GM19025 (cell line): ENCODE measurements around the gene PTPRD.
"Not testable (repeated sequence)": the region's sequence is repeated elsewhere in the genome, so short reads cannot be mapped to it uniquely, and the experiment has no call there.

Source experiments
- ATAC-seq: cut with Tn5 transposase; IDR thresholded peaks from one replicate; pipeline ENCODE4 v1.9.1; 2021; ENCODE audit warnings: mild to moderate bottlenecking, low read depth, moderate library complexity; ENCODE audit not compliant: unreplicated experiment

The PTPRD gene

DNA sequence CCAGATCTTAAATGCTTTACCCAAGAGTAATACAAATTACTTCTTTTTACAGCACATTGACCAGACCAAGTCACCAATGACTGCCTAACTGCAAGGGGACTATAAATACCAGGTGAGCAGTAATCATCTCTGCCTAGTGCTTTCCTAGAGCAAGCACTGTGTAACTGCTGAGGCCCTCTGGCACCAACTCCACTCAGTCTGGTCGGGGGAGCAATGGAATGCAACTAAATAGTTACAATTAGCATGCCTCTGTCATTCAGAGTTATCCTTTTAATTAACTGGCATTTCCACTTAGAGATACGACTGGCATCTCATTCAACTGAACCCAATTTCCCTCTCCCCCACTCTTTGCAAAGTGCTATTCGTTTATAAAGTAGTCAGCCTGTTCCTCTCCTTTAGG, 1504.2 kb downstream of the PTPRD start:
- no peak for ATAC-seq

DNA sequence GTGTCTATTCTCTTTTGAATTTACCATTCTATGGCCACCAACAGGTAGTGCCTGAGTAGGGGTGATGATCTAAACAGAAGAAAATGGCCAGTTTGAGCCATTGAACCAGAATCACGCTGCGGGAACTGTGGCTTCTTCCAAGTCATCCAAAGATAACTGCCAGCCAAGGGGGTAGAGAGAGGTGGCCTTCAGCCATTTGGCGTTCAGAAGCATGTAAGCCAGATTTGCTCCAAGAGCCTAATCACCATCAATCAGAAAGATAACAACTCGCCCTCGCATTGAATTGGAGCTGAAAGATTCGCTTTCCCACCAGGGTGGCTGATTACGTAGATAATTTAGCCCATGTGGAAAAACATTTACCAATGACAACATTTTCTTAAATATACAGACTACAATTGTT, 1510.5 kb downstream of the PTPRD start:
- ATAC-seq = no peak

DNA sequence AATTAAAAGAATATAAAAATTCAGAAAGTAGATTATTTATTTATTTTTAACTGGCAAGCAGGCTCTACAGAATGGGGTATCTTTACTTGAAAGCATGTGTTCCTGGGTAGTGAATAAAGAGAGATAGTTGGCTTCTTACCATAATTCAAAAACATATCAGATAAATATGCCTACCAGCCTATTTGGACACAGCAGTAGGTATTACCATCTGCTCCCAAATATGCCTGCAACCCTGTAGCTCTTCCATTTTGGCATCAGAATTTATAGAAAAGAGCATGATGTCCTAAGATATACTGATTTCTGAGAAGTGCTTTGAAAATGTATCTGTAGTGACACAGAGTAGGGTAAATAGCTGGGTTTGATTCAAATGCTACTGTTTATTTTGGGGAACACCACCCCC, 1512.7 kb downstream of the PTPRD start:
- no peak for ATAC-seq

DNA sequence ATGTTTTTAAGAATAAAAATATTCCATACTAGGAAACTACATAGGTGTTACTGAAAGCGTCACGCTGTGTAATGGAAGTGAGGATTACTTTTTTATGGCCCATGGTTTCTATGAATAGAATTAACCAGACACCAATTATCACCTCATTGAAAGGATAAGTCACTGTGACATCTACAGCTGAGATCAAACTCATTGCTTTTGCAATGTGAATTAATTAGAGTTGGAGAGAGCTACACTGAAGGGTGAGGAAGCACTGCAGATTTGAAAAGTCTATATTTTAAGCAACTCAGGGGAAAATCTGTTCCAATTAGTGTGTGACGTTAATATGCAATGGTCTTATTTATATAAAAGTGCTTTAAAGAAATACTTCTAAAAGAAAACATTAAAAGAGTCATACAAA, 1513.2 kb downstream of the PTPRD start:
- ATAC-seq = no peak

DNA sequence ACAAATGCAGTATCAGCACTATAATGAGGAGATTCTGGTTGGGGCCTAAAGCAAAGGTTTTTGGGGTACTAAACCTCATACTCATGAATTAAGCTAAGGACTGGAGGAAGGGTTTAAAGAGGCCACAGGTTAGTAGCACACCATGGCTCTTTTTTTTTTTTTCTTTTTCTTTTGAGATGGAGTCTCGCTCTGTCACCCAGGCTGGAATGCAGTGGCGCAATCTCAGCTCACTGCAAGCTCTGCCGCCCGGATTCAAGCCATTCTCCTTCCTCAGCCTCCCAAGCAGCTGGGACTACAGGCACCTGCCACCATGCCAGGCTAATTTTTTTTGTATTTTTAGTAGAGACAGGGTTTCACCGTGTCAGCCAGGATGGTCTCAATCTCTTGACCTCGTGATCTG, 1515.5 kb downstream of the PTPRD start:
- not testable (repeated sequence) for ATAC-seq

DNA sequence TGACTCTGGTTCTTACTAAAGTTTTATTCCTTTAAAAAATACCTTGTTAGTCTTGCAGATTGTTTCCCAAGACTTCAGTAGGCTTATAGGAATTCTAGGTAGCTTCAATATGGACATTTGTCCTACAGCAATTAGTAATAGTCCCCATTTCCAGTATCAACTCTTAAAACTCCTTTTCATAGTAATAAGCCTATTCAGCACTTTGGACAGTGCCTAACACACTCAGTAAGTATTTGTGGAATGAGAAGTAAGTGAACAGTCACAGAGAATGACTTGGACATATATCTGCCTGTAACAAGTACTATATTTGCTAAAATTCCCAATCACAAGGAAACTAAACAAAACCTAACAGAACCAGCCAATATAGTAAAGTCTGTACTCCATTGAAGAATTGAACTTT, 1521.4 kb downstream of the PTPRD start:
- ATAC-seq = no peak

DNA sequence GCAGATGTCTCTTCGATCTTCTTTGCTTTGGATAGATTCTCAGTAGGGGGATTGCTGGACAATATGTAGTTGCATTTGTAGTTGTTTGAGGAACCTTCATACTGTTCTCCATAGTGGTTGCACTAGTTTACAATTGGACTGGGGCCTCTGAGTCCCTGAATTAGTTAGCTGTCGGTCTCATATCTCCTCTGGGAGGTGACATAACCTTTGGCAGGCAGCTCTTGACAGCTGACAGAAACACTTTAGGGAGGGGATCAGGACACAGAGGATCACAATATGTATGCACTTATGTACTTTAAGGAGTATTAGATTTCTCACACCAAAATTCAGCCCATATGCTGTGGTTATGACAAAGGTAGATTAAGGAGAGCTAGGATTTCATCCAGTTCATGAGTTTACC, 1533.3 kb downstream of the PTPRD start:
- ATAC-seq = no peak

DNA sequence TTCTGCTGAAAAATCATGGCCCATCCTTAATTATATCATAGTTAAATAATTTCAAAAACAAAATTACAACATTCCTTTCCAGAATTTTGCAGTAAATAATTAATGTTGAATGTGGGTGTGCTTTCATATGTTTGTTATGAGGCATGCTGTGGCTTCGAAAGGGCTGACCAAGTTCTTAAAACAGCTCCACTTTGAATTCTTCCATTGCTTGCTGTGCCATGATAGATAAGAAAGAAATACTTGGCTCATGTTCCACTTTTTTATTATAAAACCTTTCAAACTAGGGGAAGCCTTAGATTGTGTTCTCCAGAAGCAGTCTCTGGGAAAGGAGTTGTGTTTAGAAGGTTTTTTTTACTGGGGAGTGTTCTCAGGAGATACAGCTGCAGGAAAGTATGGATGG, 1534.5 kb downstream of the PTPRD start:
- no peak for ATAC-seq

DNA sequence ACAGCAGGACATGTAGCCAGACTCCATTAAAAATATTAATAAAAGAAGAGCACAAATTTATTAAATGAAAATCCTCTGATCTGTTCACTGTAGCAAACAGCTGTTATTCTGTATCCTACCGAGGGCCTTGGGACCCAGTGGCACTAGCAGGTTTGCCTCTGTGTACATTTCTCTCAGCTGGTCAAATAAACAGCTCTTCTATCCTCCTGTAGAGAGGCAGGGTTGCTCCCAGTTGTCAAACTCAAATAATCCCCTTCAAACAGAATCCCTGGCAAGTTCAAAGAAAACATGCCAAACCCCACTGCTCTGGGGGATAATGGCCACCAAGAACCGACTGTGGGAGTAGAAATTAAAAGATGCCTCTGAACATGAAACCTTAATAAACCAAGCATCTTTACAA, 1551.2 kb downstream of the PTPRD start:
- ATAC-seq = no peak

DNA sequence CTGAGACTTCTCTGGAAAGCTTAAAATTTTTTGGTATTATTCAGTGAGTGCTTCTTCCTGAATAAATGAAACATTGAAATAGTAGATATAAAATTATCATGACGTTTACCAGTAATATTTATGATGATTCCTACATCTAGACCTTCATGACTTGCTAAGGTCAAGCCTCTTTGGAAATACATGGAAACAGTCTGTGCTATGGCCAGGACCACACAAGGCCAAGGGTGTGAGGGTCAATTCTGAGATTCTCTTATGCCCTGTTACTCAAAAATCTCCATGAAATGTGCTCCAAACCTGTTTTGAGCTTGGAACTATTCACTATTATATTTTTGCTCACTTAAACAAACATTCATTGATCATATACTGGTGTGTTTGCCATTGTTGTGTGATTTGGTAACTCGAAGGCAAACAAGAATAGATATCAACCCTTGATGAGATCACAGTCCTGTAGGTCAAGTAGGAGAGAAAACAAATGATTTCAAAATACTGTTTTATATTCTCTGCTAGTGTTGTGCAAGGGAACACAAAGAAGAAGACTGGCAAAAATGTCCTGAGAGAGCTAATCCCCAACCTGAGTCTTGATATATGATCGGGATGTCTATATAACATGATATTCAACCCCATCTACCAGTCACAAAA, 1558.3 kb downstream of the PTPRD start:
- no peak for ATAC-seq

DNA sequence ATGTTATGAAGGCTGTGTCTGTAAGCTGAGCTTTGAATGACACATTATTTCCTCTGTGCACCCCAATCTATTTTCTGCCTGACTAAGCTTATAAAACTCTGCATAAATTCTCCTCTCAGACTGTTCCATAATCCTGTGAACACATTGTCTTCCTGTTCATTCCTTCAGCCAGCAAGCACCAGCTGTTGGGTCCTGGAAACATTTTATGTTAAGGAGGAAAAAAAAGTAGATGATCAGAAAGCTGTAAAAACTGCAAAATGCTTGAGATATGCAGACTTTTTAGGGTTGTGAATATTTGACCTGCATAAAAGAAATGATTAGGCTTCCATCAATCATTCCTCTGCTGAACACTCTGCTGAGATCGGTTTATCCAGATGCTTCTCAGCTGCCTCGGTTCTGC, 1567.2 kb downstream of the PTPRD start:
- no peak for ATAC-seq

DNA sequence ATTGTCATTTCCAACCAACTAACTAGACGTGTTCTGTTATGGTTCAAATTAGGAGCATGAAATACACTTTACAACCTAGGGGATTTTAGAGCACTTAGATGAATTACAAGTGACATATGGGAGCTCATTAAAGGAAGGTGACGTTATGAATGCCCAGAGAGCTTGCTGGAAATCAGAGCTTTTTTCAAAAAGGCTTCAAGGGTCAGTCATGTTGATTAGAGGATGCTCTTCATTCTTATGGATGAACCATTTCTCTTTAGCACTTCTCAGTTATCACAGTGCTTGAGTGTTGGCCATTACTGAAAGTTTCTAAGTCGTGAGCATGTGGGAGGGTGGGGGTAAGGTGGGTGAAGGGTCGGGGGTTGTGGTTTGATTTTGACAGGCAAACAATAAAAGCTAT, 1567.7 kb downstream of the PTPRD start:
- ATAC-seq = no peak

DNA sequence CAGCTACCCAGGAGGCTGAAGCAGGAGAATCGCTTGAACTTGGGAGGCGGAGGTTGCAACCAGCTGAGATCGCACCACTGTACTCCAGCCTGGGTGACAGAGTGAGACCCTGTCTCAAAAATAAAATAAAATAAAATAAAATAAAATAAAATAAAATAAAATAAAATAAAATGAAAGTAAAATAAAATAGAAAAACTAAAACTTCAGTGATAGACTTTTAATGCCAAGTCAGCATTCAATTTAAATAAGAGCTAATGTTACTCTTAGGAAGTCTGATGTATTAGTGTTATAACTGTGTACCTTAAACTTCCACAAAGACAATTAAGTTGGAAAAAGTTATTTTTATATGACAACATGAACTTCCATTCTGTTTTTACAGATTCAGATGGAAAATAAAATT, 1569.0 kb downstream of the PTPRD start:
- ATAC-seq = not testable (repeated sequence)

DNA sequence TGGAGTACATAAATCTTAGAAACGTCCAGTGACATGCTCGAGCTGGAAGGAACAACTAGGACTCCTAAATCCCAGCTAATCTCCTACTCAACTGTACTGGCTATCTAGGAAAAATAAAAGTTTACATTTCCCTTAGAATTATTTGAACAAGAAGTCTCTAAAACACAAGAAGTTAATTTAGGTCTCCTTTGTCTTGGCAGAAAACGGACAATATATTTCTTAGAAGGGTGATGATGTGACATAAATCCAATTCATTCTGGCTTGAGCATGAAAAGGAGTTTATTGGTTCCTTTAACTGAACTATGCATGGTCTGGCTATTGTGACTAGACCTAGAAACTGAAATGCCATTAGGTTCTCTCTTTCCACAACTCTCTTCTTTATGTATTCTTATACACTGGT, 1571.0 kb downstream of the PTPRD start:
- ATAC-seq = no peak

DNA sequence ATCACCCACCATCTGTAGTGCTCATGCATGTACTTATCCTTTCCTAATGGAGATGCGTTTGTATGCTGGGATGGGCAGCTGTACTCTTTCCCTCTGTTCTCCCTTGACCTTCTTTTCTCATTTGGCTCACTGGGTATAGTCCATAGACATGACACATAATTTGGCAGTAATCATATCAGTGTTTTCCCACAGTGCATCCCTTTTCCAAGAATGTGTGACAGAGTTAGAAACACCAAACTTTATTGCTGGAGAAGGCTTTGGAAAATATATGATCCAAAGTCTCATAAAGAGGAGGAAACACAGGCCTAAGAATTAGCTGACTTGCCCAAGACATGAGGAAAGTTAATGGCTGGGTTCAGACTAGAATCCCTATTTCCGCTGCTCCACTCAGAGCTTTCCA, 1579.8 kb downstream of the PTPRD start:
- ATAC-seq = no peak

DNA sequence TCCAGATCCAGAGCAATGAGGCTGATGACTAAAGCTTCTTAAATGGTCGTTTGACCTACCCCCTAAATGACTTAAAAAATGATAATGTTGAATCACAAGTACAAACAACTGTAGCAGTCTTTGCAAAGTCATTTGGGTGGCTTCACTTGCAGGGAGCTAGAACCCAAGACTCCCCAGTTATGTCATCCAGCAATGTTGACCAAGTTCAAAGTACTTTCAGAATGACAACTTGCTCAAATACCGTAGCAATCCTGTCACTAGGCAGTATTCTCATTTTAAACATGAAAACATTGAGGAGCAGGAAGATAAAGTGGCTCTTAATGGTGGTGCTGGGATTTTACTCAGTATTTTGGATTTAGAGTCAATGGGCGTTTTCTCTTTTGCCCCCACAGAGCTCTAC, 1596.2 kb downstream of the PTPRD start:
- ATAC-seq = no peak

DNA sequence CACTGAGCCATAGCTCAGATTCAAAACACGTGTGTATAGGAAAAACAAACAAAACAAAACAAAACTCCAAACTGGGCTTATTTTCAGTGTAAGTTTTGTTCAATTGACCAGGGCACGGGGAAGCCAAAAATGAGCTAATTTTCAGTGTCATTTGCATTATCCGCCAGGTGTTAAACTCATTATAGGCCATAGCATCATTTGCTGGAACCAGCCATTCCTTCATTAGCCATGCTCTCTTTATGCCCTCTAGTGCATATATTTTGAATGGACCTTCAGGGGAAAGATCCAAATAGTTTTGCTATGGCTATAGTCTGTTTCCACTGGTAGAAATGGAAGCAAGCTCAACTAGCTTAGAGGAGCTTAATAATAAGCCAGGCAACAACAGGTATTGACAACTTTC, 1608.0 kb downstream of the PTPRD start:
- no peak for ATAC-seq

DNA sequence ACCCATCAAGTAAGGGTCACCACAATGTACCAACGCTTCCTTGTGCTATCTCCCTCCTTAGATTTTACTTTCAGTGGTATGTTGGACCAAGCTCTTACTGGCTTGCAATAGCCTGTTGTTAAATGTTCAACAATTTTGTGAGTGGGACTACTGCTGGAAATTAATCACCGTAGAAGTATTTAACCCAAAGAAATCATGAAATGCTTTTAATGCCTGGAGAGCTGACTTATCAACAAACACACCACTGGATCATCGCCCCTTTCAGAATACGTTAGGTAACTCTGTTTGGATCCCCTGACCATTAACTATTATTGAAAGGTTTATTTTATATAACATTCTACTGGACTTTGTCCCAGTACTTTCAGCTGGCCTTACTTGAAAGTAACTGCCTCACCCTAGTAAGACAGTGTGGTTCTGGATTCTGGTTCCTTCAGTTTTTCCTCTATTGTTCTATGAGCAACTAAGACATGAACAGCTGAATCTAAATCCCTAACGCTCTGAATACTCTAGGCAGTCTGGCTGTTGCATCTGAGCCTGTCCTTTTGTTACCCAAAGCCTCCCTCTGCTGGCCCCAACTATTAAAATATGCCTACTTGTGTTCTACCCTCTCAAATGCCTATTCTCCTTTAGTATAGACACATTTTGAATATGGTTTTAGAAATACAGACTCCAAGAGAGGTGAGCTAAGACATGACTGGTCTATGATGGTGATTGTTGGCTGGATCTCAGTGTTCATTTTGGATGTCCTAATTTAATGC, 1609.8 kb downstream of the PTPRD start:
- ATAC-seq = no peak

DNA sequence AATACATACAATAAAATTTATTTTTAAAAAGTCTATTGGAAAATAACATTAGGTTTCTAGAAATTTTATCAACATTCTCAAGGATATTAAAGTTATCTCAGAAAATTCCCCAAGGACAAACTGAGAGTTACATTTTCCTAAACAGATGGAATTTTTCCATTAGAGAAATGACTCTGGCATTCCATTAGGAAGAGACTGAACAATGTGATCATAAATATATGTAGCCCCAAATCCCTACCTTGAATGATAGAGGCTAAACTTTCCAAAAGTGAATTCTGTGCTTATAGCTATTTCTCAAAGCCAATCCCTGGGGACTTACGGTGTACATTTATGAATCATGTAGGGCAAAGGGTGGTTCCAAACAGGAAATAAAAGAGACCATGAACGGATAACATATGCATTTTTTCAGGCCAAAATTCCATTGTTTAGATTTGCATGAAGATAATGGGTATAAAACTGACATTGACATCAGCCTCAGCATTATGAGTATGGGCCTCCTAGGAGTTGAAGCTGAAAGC, 1632.2 kb downstream of the PTPRD start:
- ATAC-seq = no peak

DNA sequence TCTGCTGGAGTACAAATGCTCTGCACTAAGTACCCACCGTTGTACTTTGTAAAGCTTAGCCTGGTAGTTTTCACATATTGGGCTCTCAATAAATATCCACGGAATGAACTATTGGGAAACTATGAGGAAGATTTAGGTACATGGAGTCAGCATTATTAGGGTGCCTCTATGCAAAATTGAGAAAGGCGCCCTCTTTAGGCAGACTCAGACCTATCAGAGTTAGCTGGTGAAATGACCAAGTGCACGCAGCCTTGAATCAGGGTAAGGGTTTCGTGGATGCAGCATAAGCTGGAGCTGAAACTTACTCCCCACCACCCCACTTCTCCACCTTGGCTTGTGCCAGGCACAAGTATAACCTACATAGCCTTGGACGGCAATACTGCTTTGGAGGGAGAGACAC, 1634.5 kb downstream of the PTPRD start:
- ATAC-seq = no peak

DNA sequence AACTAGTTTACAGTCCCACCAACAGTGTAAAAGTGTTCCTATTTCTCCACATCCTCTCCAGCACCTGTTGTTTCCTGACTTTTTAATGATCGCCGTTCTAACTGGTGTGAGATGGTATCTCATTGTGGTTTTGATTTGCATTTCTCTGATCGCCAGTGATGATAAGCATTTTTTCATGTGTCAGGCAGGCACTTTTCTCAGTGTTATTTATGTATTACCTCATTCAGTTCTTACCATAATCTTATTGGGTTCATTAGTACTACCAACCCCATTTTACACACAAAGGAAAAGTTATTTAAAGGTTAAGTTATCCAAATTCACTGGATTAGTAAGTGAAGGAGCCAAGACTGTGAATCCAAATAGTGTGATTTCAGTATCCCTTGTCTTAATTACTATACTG, 1644.5 kb downstream of the PTPRD start:
- ATAC-seq = not testable (repeated sequence)

DNA sequence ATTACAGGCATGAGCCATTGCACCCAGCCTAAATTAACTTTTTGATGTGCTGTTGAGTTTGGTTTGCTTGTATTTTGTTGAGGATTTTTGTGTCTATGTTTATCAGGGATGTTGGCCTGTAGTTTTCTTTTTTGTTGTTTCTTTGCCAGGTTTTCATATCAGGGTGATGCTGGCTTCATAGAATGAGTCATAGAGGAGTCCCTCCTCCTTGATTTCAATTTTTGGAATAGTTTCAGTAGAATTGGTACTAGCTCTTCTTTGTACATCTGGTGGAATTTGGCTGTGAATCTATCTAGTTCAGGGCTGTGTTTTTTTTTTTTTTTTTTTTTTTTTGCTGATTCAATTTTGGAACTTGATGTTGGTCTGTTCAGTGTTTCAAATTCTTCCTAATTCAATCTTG, 1648.9 kb downstream of the PTPRD start:
- no peak for ATAC-seq
